Measurements from ENCODE around the gene TMEM201. TPM values are rescaled to one million over a fixed set of nuclear protein-coding genes. Genes with fewer than 3 reads are reported as not detected.
A peak's percentile ranks its signal among the peaks of the same experiment; 100 is the strongest.

Gene TMEM201
- polyA plus RNA-seq (2013, experiment 1 of 4): 17.4 TPM
- 16.9 TPM for polyA plus RNA-seq (2013, experiment 2 of 4)
- polyA plus RNA-seq (2013, experiment 3 of 4): 11.7 TPM
- polyA plus RNA-seq (2013, experiment 4 of 4): 15.4 TPM

GRCh38 chr1:9588551-9589143 lies at the start of gene TMEM201:
TSS of gene TMEM201 (plus strand) at chr1:9588911. CDS start at chr1:9588931, 20 bp downstream.
- no peaks in the 10 kb centered on the region for H3K27me3 ChIP-seq (ENCODE audit: control insufficient read depth, insufficient read depth, low read length, poor library complexity, severe bottlenecking)
- peak within 1 kb of the TSS; percentile 76 for H3K4me3 ChIP-seq (ENCODE audit: insufficient read depth, low read depth, low read length)
- H3K36me3 ChIP-seq (ENCODE audit: control insufficient read depth, insufficient read depth, low read length): no peaks in the 10 kb centered on the region
- no peak within 1 kb of the TSS for H3K27ac ChIP-seq (ENCODE audit: insufficient read depth, low read depth, low read length, poor library complexity, severe bottlenecking)
- H3K4me1 ChIP-seq (ENCODE audit: control insufficient read depth, insufficient read depth, low read length): peaks cover 32% of the 10 kb centered on the region
- WGBS, 2 experiments: 0% methylated on average over 94 of the region's 94 CpGs
- no peaks in the 10 kb centered on the region for H3K9me3 ChIP-seq (ENCODE audit: control insufficient read depth, low read length)

- WGBS, 2 experiments: 1% methylated on average over 92 of the region's 92 CpGs
- H3K4me1 ChIP-seq (ENCODE audit: control insufficient read depth, insufficient read depth, low read length): peaks cover 4% of the 10 kb centered on the region
- no peaks in the 10 kb centered on the region for H3K9me3 ChIP-seq (ENCODE audit: control insufficient read depth, low read length)
- H3K4me3 ChIP-seq (ENCODE audit: insufficient read depth, low read depth, low read length): peak within 1 kb of the TSS; percentile 78
- peak within 1 kb of the TSS; percentile 72 for H3K27ac ChIP-seq (ENCODE audit: insufficient read depth, low read depth, low read length, poor library complexity, severe bottlenecking)
- H3K27me3 ChIP-seq (ENCODE audit: control insufficient read depth, insufficient read depth, low read length, poor library complexity, severe bottlenecking): no peaks in the 10 kb centered on the region
- no peaks in the 10 kb centered on the region for H3K36me3 ChIP-seq (ENCODE audit: control insufficient read depth, insufficient read depth, low read length)
Measured at GRCh38 chr1:9539165-9539828, 49.4 kb upstream of the TMEM201 start, which contains the start of gene SLC25A33. TSS of gene SLC25A33 (plus strand) at chr1:9539465. CDS start at chr1:9539692, 227 bp downstream.

- H3K9me3 ChIP-seq (ENCODE audit: control insufficient read depth, low read length): no peaks in the 10 kb centered on the region
- WGBS, 2 experiments: 2% methylated on average over 59 to 60 of the region's 61 CpGs
- H3K4me1 ChIP-seq (ENCODE audit: control insufficient read depth, insufficient read depth, low read length): peaks cover 4% of the 10 kb centered on the region
- H3K36me3 ChIP-seq (ENCODE audit: control insufficient read depth, insufficient read depth, low read length): no peaks in the 10 kb centered on the region
- peak overlapping the region; percentile 78 for H3K4me3 ChIP-seq (ENCODE audit: insufficient read depth, low read depth, low read length)
- H3K27ac ChIP-seq (ENCODE audit: insufficient read depth, low read depth, low read length, poor library complexity, severe bottlenecking): peak overlapping the region; percentile 72
- no peaks in the 10 kb centered on the region for H3K27me3 ChIP-seq (ENCODE audit: control insufficient read depth, insufficient read depth, low read length, poor library complexity, severe bottlenecking)
Measured at GRCh38 chr1:9539829-9540550, 48.7 kb upstream of the TMEM201 start.

GRCh38 chr1:9542430-9542829 lies 46.3 kb upstream of the TMEM201 start:
- Histone ChIP-seq H3K27me3 (ENCODE audit: control insufficient read depth, insufficient read depth, low read length, poor library complexity, severe bottlenecking) (no peaks in the 10 kb centered on the region), H3K27ac (ENCODE audit: insufficient read depth, low read depth, low read length, poor library complexity, severe bottlenecking) (no peak overlapping the region), H3K9me3 (ENCODE audit: control insufficient read depth, low read length) (no peaks in the 10 kb centered on the region), H3K4me1 (ENCODE audit: control insufficient read depth, insufficient read depth, low read length) (peaks cover 4% of the 10 kb centered on the region), H3K36me3 (ENCODE audit: control insufficient read depth, insufficient read depth, low read length) (no peaks in the 10 kb centered on the region), H3K4me3 (ENCODE audit: insufficient read depth, low read depth, low read length) (no peak overlapping the region)
- 96 to 97% methylated on average over 3 of the region's 3 CpGs for WGBS, 2 experiments

- Histone ChIP-seq H3K9me3 (ENCODE audit: control insufficient read depth, low read length) (no peaks in the 10 kb centered on the region), H3K4me3 (ENCODE audit: insufficient read depth, low read depth, low read length) (no peak overlapping the region), H3K36me3 (ENCODE audit: control insufficient read depth, insufficient read depth, low read length) (no peaks in the 10 kb centered on the region), H3K4me1 (ENCODE audit: control insufficient read depth, insufficient read depth, low read length) (peaks cover 4% of the 10 kb centered on the region), H3K27me3 (ENCODE audit: control insufficient read depth, insufficient read depth, low read length, poor library complexity, severe bottlenecking) (no peaks in the 10 kb centered on the region), H3K27ac (ENCODE audit: insufficient read depth, low read depth, low read length, poor library complexity, severe bottlenecking) (no peak overlapping the region)
- 90 to 96% methylated on average over 2 of the region's 3 CpGs for WGBS, 2 experiments
Measured at GRCh38 chr1:9544926-9545325, 43.8 kb upstream of the TMEM201 start.

GRCh38 chr1:9549955-9550546 lies 38.7 kb upstream of the TMEM201 start:
- 96 to 99% methylated on average over 5 to 6 of the region's 6 CpGs for WGBS, 2 experiments
- H3K36me3 ChIP-seq (ENCODE audit: control insufficient read depth, insufficient read depth, low read length): no peaks in the 10 kb centered on the region
- no peaks in the 10 kb centered on the region for H3K27me3 ChIP-seq (ENCODE audit: control insufficient read depth, insufficient read depth, low read length, poor library complexity, severe bottlenecking)
- no peaks in the 10 kb centered on the region for H3K9me3 ChIP-seq (ENCODE audit: control insufficient read depth, low read length)
- no peak overlapping the region for H3K27ac ChIP-seq (ENCODE audit: insufficient read depth, low read depth, low read length, poor library complexity, severe bottlenecking)
- no peaks in the 10 kb centered on the region for H3K4me1 ChIP-seq (ENCODE audit: control insufficient read depth, insufficient read depth, low read length)
- H3K4me3 ChIP-seq (ENCODE audit: insufficient read depth, low read depth, low read length): no peak overlapping the region

- H3K27me3 ChIP-seq (ENCODE audit: control insufficient read depth, insufficient read depth, low read length, poor library complexity, severe bottlenecking): no peaks in the 10 kb centered on the region
- no peaks in the 10 kb centered on the region for H3K9me3 ChIP-seq (ENCODE audit: control insufficient read depth, low read length)
- H3K36me3 ChIP-seq (ENCODE audit: control insufficient read depth, insufficient read depth, low read length): peaks cover under 1% of the 10 kb centered on the region
- 97 to 100% methylated on average over 1 of the region's 1 CpG for WGBS, 2 experiments
- no peak overlapping the region for H3K4me3 ChIP-seq (ENCODE audit: insufficient read depth, low read depth, low read length)
- no peak overlapping the region for H3K27ac ChIP-seq (ENCODE audit: insufficient read depth, low read depth, low read length, poor library complexity, severe bottlenecking)
- no peaks in the 10 kb centered on the region for H3K4me1 ChIP-seq (ENCODE audit: control insufficient read depth, insufficient read depth, low read length)
Measured at GRCh38 chr1:9551984-9552383, 36.7 kb upstream of the TMEM201 start.

- peaks cover 6% of the 10 kb centered on the region for H3K36me3 ChIP-seq (ENCODE audit: control insufficient read depth, insufficient read depth, low read length)
- no peaks in the 10 kb centered on the region for H3K9me3 ChIP-seq (ENCODE audit: control insufficient read depth, low read length)
- H3K4me1 ChIP-seq (ENCODE audit: control insufficient read depth, insufficient read depth, low read length): peaks cover 4% of the 10 kb centered on the region
- H3K27ac ChIP-seq (ENCODE audit: insufficient read depth, low read depth, low read length, poor library complexity, severe bottlenecking): no peak overlapping the region
- no peak overlapping the region for H3K4me3 ChIP-seq (ENCODE audit: insufficient read depth, low read depth, low read length)
- WGBS, 2 experiments: 95 to 97% methylated on average over 4 of the region's 4 CpGs
- no peaks in the 10 kb centered on the region for H3K27me3 ChIP-seq (ENCODE audit: control insufficient read depth, insufficient read depth, low read length, poor library complexity, severe bottlenecking)
Measured at GRCh38 chr1:9553736-9554144, 35.0 kb upstream of the TMEM201 start.

GRCh38 chr1:9555942-9556341 lies 32.8 kb upstream of the TMEM201 start:
- Histone ChIP-seq H3K27ac (ENCODE audit: insufficient read depth, low read depth, low read length, poor library complexity, severe bottlenecking) (no peak overlapping the region), H3K36me3 (ENCODE audit: control insufficient read depth, insufficient read depth, low read length) (peaks cover 6% of the 10 kb centered on the region), H3K4me3 (ENCODE audit: insufficient read depth, low read depth, low read length) (no peak overlapping the region), H3K9me3 (ENCODE audit: control insufficient read depth, low read length) (no peaks in the 10 kb centered on the region), H3K27me3 (ENCODE audit: control insufficient read depth, insufficient read depth, low read length, poor library complexity, severe bottlenecking) (no peaks in the 10 kb centered on the region), H3K4me1 (ENCODE audit: control insufficient read depth, insufficient read depth, low read length) (peaks cover 4% of the 10 kb centered on the region)
- 94 to 96% methylated on average over 4 of the region's 4 CpGs for WGBS, 2 experiments

- no peaks in the 10 kb centered on the region for H3K27me3 ChIP-seq (ENCODE audit: control insufficient read depth, insufficient read depth, low read length, poor library complexity, severe bottlenecking)
- peaks cover 6% of the 10 kb centered on the region for H3K36me3 ChIP-seq (ENCODE audit: control insufficient read depth, insufficient read depth, low read length)
- no peak overlapping the region for H3K27ac ChIP-seq (ENCODE audit: insufficient read depth, low read depth, low read length, poor library complexity, severe bottlenecking)
- no peak overlapping the region for H3K4me3 ChIP-seq (ENCODE audit: insufficient read depth, low read depth, low read length)
- no peaks in the 10 kb centered on the region for H3K9me3 ChIP-seq (ENCODE audit: control insufficient read depth, low read length)
- peaks cover 4% of the 10 kb centered on the region for H3K4me1 ChIP-seq (ENCODE audit: control insufficient read depth, insufficient read depth, low read length)
- WGBS, 2 experiments: 96 to 100% methylated on average over 5 of the region's 5 CpGs
Measured at GRCh38 chr1:9557624-9558023, 31.1 kb upstream of the TMEM201 start.
